Activated T-helper 2 cell treated with anti-CD3 and anti-CD28 coated beads, Interferon-gamma antibody, Interleukin-2, Interleukin-4, amounts not matched to agents 10 μg/mL and 5 μg/mL and 100 μg/mL, durations not matched to agents 14 hours and 24 hours and 36 hours (primary cell): Measurements from ENCODE around the gene SOHLH1. TPM values are rescaled to one million over a fixed set of nuclear protein-coding genes. Genes with fewer than 3 reads are reported as not detected.

Experiments
- DNase-seq: peaks from one replicate; pipeline ENCODE4 v3.0.0; 2021; ENCODE audit warnings: low spot score
- H3K27ac Mint-ChIP-seq: one replicate; pipeline ENCODE4 v1.8.0; 2021; ENCODE audit warnings: mixed read lengths
- H3K27me3 Mint-ChIP-seq: one replicate; pipeline ENCODE4 v1.8.0; 2021; ENCODE audit warnings: low read depth, mixed read lengths
- H3K36me3 Mint-ChIP-seq: one replicate; pipeline ENCODE4 v1.8.0; 2021; ENCODE audit warnings: low read depth, mixed read lengths
- H3K4me1 Mint-ChIP-seq: one replicate; pipeline ENCODE4 v1.8.0; 2021; ENCODE audit warnings: low read depth, mixed read lengths
- H3K4me3 Mint-ChIP-seq: one replicate; pipeline ENCODE4 v1.8.0; 2021; ENCODE audit warnings: low read depth, mild to moderate bottlenecking, moderate library complexity, mixed read lengths
- H3K9me3 Mint-ChIP-seq: one replicate; pipeline ENCODE4 v1.8.0; 2021; ENCODE audit warnings: mixed read lengths
- intact Hi-C: fragments of 100-400 bp; cut with micrococcal nuclease; formaldehyde crosslinking; loops from one replicate; pipeline ENCODE4 v1.15.1; 2023
- total RNA-seq: library from RNA; stranded (reverse); gene quantifications from 2 replicates; pipeline ENCODE4 v1.2.3, GENCODE V29; 2022

The SOHLH1 gene
- total RNA-seq, 1 donor from 2014 or later, result not detected

DNA sequence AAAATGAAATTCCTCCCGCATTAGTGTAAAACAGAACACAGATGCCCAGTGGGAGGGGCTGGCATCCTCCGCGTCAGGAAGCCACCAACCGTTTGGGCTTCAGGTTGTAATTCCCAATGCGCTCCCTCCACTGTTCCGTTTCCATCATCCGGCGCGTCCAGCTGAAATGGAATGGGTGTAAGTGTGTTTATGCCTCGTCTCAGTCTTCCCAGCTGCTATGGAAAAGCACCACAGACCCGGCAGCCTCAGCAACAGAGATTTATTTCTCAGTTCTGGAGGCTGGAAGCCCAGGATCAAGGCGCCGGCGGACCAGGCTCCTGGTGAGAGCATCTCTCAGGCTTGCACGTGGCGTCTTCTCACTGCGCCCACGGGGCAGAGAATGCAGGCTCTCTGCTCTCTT lies 23.1 kb upstream of the SOHLH1 start:
- Mint-ChIP-seq H3K27ac (no peak overlapping the region), H3K9me3 (no peaks in the 10 kb centered on the region), H3K4me1 (no peaks in the 10 kb centered on the region), H3K4me3 (no peak overlapping the region), H3K36me3 (no peaks in the 10 kb centered on the region), H3K27me3 (no peaks in the 10 kb centered on the region)
- no peak for DNase-seq
- intact Hi-C loops, result no loop called here

GRCh38 chr9:135719472-135719871 lies 20.2 kb upstream of the SOHLH1 start:
- Mint-ChIP-seq H3K36me3 (no peaks in the 10 kb centered on the region), H3K4me3 (no peak overlapping the region), H3K4me1 (no peaks in the 10 kb centered on the region), H3K9me3 (no peaks in the 10 kb centered on the region), H3K27me3 (peaks cover 7% of the 10 kb centered on the region), H3K27ac (no peak overlapping the region)
- no peak for DNase-seq
- intact Hi-C loops, result no loop called here

- Mint-ChIP-seq H3K4me1 (no peaks in the 10 kb centered on the region), H3K27ac (no peak overlapping the region)
Measured at GRCh38 chr9:135718616-135719015, 19.3 kb upstream of the SOHLH1 start.

DNA sequence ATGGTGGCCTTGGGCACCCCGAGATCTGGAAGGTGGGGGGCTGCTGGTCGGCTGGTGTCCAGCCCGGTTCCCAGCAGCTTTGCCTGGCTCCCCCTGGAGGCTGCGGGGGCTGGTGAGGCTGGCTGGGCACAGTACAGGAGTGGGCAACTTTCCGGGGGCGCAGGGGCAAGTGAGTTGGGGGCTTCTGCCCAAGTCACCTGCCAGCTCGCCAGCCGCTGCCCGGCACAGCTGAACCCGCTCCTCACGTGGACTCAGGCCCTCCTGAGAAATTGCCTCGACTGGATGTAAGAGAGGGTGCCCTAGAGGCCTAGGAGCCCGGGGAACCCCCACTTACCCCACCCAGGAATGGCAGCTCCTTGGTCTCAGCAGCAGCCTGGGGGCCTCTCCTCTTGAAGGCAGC lies 18.1 kb upstream of the SOHLH1 start:
- DNase-seq, result no peak

More at GRCh38 chr9:135718616-135719015, 19.3 kb upstream of the SOHLH1 start:
- no peak overlapping the region for H3K4me3 Mint-ChIP-seq
- no peaks in the 10 kb centered on the region for H3K36me3 Mint-ChIP-seq
- no peak for DNase-seq
- intact Hi-C loops, result no loop called here
- peaks cover 7% of the 10 kb centered on the region for H3K27me3 Mint-ChIP-seq
- no peaks in the 10 kb centered on the region for H3K9me3 Mint-ChIP-seq

DNA sequence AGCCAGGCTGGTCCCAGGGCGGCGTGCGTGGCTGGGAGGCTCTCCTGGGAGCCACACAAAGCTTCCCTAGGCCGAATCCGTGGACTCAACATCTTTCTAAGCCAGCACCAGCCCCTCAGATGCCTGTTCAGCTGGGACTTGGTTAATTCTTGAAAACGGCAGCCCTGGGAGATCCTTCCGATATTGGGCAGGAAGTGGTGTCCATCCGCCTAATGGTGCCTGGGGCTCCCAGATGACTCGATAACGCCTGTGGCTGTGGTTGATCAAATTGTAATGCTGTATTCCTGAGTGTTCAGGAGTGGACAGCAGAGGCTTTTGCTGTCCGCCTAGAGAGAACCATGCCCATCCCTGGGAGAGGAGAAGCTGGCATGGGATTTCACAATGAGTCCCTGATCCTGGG lies 16.8 kb upstream of the SOHLH1 start:
- H3K27me3 Mint-ChIP-seq, result peaks cover 9% of the 10 kb centered on the region
- intact Hi-C loops, result no loop called here

More for the DNA sequence above, 18.1 kb upstream of the SOHLH1 start:
- Mint-ChIP-seq H3K36me3 (no peaks in the 10 kb centered on the region), H3K4me3 (no peak overlapping the region), H3K27me3 (peaks cover 9% of the 10 kb centered on the region), H3K9me3 (no peaks in the 10 kb centered on the region), H3K27ac (no peak overlapping the region), H3K4me1 (no peaks in the 10 kb centered on the region)
- intact Hi-C loops, result no loop called here

GRCh38 chr9:135715056-135715595 lies 15.8 kb upstream of the SOHLH1 start:
- Mint-ChIP-seq H3K27ac (no peak overlapping the region), H3K36me3 (no peaks in the 10 kb centered on the region), H3K4me1 (no peaks in the 10 kb centered on the region), H3K27me3 (peaks cover 9% of the 10 kb centered on the region), H3K9me3 (no peaks in the 10 kb centered on the region), H3K4me3 (no peak overlapping the region)
- DNase-seq, result no peak
- intact Hi-C loops, result no loop called here

More for the DNA sequence above, 16.8 kb upstream of the SOHLH1 start:
- Mint-ChIP-seq H3K4me1 (no peaks in the 10 kb centered on the region), H3K9me3 (no peaks in the 10 kb centered on the region), H3K4me3 (no peak overlapping the region), H3K36me3 (no peaks in the 10 kb centered on the region), H3K27ac (no peak overlapping the region)
- DNase-seq, result no peak

GRCh38 chr9:135714242-135715055 lies 15.2 kb upstream of the SOHLH1 start:
- intact Hi-C loops, result no loop called here
- Mint-ChIP-seq H3K27ac (no peak overlapping the region), H3K4me3 (no peak overlapping the region), H3K27me3 (peaks cover 9% of the 10 kb centered on the region), H3K9me3 (no peaks in the 10 kb centered on the region), H3K36me3 (no peaks in the 10 kb centered on the region), H3K4me1 (no peaks in the 10 kb centered on the region)
- DNase-seq, result no peak

- H3K27me3 Mint-ChIP-seq, result peaks cover 9% of the 10 kb centered on the region
- H3K4me3 Mint-ChIP-seq, result no peak overlapping the region
- H3K27ac Mint-ChIP-seq, result no peak overlapping the region
- no peaks in the 10 kb centered on the region for H3K36me3 Mint-ChIP-seq
- intact Hi-C loops, result no loop called here
- H3K9me3 Mint-ChIP-seq, result no peaks in the 10 kb centered on the region
- H3K4me1 Mint-ChIP-seq, result no peaks in the 10 kb centered on the region
- no peak for DNase-seq
Measured at GRCh38 chr9:135712613-135713295, 13.5 kb upstream of the SOHLH1 start.

DNA sequence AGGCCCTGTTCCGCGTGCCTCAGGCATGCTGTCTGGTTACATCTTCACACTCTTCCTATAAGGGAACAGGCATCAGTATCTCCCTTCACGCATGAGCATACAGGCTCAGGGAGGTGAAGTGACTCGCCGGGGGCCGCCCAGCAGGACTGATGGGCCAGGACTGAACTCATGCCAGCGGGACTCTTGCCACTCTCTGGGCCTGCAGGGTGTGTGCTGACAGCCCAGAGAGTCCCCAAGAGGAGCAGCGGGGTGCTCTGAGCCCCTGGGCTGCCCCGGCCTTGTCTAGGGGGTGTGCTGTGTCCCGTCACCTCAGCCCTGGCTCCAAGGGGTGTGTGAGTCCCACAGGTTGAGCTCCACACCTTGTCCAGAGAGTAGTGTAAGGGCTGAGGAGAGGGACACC lies 12.6 kb upstream of the SOHLH1 start:
- no peaks in the 10 kb centered on the region for H3K9me3 Mint-ChIP-seq
- intact Hi-C loops, result no loop called here
- no peak overlapping the region for H3K4me3 Mint-ChIP-seq
- H3K4me1 Mint-ChIP-seq, result no peaks in the 10 kb centered on the region
- H3K36me3 Mint-ChIP-seq, result no peaks in the 10 kb centered on the region
- peaks cover 9% of the 10 kb centered on the region for H3K27me3 Mint-ChIP-seq
- DNase-seq, result no peak
- no peak overlapping the region for H3K27ac Mint-ChIP-seq

DNA sequence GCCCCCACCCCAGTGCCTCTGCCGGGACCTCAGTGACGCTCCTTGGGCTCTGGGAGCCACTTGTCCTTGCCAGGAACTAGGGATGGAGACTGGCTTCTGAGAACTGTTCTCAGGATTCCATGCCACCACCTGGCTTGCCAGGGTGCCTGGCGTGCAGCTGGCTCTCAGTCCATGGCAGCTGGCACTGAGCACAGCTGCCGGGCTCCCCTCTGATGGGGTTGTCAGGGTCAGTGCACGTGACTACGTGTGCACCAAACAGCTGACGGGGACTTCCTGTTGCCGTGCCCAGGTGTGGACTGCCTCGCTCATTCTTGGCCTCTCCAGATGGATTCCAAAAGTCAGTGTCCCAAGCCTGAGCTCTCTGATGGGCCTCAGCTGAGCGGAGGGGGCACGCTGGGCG lies 12.1 kb upstream of the SOHLH1 start:
- intact Hi-C loops, result no loop called here
- Mint-ChIP-seq H3K9me3 (no peaks in the 10 kb centered on the region), H3K4me1 (no peaks in the 10 kb centered on the region), H3K4me3 (no peak overlapping the region), H3K36me3 (no peaks in the 10 kb centered on the region), H3K27me3 (peaks cover 9% of the 10 kb centered on the region), H3K27ac (no peak overlapping the region)
- DNase-seq, result no peak

DNA sequence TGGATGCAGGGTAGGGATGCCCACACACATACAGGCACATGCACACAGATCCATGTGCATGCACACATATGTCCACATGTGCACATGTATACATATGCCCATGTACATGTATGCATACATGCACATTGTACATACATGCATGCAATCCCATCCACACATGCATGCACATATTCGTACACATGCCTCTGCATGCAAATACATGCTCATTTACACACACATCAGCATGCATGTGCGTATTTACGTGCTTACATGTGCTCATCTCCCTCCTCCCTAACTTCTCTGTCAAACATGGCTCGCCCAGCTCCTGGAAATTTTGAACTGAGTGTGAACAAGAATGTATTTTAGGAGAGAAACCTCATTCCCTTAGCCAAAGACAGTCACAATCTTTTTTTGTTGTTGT lies 8.9 kb upstream of the SOHLH1 start:
- no peak for DNase-seq
- H3K9me3 Mint-ChIP-seq, result no peaks in the 10 kb centered on the region
- H3K27ac Mint-ChIP-seq, result no peak overlapping the region
- intact Hi-C loops, result no loop called here
- no peak overlapping the region for H3K4me3 Mint-ChIP-seq
- peaks cover under 1% of the 10 kb centered on the region for H3K27me3 Mint-ChIP-seq
- H3K4me1 Mint-ChIP-seq, result no peaks in the 10 kb centered on the region
- H3K36me3 Mint-ChIP-seq, result no peaks in the 10 kb centered on the region

DNA sequence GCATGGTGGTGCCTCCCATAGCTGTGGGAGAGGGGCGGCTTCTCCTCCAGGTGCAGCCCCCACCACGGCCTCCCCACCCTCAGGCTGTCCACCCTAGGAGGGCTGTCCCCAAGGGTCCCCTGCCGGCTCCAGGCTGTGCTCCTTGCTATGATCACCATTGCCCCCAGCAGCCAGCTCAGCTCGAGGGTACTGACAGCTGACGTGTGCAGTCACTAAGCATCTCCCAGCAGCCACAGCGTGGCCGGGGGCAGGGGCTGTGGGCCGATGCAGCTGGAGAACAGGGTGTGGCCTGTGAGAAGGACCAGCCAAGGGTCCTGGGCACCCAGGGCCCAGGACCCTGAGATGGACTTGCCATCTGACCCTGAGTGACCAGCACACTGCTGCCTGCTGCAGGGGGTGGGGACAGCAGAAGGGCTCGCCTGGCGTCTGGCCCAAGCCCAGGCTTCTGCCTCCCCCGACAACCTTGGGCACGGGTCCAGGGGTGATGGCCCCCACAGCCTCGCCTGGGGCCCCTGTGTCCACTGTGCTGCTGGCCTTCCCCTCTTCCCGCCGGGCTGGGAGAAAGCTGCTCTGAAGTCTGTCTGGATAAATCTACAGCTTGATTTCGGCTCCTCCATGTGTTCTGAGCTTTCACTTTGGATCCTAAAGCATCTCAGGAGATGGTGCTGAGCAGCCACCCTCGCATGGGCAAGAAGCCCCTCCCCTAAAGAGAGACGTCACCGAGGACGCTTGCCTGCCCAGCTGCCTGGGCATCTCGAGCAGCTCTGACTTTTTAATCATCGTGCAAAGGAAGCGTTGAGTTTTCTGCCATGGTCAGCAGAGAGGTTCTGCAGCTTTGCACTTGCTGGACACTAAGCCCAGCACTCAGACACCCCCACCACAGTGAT lies 8.2 kb upstream of the SOHLH1 start:
- DNase-seq, result no peak
- intact Hi-C loops, result no loop called here
- Mint-ChIP-seq H3K4me3 (no peak overlapping the region), H3K9me3 (no peaks in the 10 kb centered on the region), H3K27ac (no peak overlapping the region), H3K4me1 (no peaks in the 10 kb centered on the region), H3K36me3 (no peaks in the 10 kb centered on the region), H3K27me3 (no peaks in the 10 kb centered on the region)
